ENCODE results near the gene ANKRD34C. TPM values are rescaled to one million over a fixed set of nuclear protein-coding genes. Genes with fewer than 3 reads are reported as not detected.

Gene ANKRD34C
- total RNA-seq, 1 experiment from 2014 or later: not detected

DNA sequence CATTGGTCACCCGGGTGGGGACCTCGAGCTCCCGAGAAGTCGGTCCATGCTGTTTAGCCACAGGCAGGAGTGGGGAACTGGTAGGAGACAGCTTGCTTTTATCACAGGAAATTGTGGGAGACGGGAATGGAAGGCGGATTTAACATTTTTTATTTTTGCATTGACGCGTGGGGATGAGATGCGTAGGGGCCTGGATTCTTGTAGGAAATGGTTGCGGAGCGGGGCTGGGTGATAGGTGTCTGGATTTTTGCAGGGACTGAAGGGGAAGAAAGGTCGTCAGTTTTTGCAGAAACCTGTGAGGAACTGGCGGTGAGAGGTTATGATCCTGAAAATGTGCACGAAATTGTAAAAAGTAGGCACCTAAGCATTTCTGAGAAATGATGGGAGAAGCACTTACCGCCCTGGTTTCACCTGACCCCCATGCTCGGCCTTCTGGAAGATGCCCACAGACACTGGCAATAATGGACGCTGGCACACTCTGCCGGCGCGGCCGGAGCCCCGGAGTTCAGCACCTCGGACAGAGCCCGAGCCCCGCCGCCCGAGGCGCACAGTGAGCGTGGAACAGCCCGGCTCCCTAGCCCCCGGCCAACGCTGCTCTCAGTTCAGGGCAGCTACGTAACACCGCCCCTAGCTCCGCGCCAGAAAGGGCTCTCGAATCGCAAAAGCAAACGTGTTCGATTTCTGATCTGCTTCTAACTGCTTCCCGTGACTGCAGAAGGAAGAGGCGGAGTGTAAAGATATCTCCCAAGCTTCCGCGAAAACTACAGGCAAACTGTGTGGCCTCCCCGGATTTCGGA is 928 bp downstream of the ANKRD34C start (continued):
- TF ChIP-seq ZNF425 (CRISPR knock-in tag; conservative IDR thresholded peaks at IDR 0.05) (no peak), TP53 (CRISPR knock-in tag; IDR thresholded peaks at IDR 0.05) (no peak), ZNF263 (CRISPR knock-in tag; IDR thresholded peaks at IDR 0.05; ENCODE audit: low read depth) (no peak), ARID4B (CRISPR knock-in tag; IDR thresholded peaks at IDR 0.05; ENCODE audit: borderline replicate concordance) (peak; percentile 93), NR1H2 (CRISPR knock-in tag; IDR thresholded peaks at IDR 0.05) (no peak), CREM (CRISPR knock-in tag; IDR thresholded peaks at IDR 0.05) (peak; percentile 74; the same call in 1 of the 2 replicates), ESRRA (CRISPR knock-in tag; IDR thresholded peaks at IDR 0.05; ENCODE audit: borderline replicate concordance) (peak; percentile 51; the same call in 1 of the 2 replicates), TEAD4 (CRISPR knock-in tag; IDR thresholded peaks at IDR 0.05) (no peak), ETV6 (CRISPR knock-in tag; IDR thresholded peaks at IDR 0.05) (peak; percentile 89), SMAD3 (CRISPR knock-in tag; IDR thresholded peaks at IDR 0.05; ENCODE audit: borderline replicate concordance) (no peak; the same call in 1 of the 2 replicates), ZNF121 (CRISPR knock-in tag; IDR thresholded peaks at IDR 0.05) (no peak), OVOL2 (CRISPR knock-in tag; IDR thresholded peaks at IDR 0.05; ENCODE audit: borderline replicate concordance) (no peak), NR3C1 (CRISPR knock-in tag; conservative IDR thresholded peaks at IDR 0.05; ENCODE audit: low read depth) (no peak), GTF2I (CRISPR knock-in tag; conservative IDR thresholded peaks at IDR 0.05) (no peak), PRRX2 (CRISPR knock-in tag; IDR thresholded peaks at IDR 0.05) (no peak), ZNF232 (CRISPR knock-in tag; IDR thresholded peaks at IDR 0.05) (peak; percentile 88; the same call in 1 of the 2 replicates), MYBL2 (CRISPR knock-in tag; IDR thresholded peaks at IDR 0.05) (no peak), TEAD1 (CRISPR knock-in tag; IDR thresholded peaks at IDR 0.05) (peak; percentile 85), SOX15 (CRISPR knock-in tag; IDR thresholded peaks at IDR 0.05) (no peak), FOXP1 (CRISPR knock-in tag; IDR thresholded peaks at IDR 0.05; ENCODE audit: borderline replicate concordance) (peak; percentile 74; the same call in 1 of the 2 replicates), SMAD4 (CRISPR knock-in tag; IDR thresholded peaks at IDR 0.05) (no peak)
- TF ChIP-seq, protein P1, sequence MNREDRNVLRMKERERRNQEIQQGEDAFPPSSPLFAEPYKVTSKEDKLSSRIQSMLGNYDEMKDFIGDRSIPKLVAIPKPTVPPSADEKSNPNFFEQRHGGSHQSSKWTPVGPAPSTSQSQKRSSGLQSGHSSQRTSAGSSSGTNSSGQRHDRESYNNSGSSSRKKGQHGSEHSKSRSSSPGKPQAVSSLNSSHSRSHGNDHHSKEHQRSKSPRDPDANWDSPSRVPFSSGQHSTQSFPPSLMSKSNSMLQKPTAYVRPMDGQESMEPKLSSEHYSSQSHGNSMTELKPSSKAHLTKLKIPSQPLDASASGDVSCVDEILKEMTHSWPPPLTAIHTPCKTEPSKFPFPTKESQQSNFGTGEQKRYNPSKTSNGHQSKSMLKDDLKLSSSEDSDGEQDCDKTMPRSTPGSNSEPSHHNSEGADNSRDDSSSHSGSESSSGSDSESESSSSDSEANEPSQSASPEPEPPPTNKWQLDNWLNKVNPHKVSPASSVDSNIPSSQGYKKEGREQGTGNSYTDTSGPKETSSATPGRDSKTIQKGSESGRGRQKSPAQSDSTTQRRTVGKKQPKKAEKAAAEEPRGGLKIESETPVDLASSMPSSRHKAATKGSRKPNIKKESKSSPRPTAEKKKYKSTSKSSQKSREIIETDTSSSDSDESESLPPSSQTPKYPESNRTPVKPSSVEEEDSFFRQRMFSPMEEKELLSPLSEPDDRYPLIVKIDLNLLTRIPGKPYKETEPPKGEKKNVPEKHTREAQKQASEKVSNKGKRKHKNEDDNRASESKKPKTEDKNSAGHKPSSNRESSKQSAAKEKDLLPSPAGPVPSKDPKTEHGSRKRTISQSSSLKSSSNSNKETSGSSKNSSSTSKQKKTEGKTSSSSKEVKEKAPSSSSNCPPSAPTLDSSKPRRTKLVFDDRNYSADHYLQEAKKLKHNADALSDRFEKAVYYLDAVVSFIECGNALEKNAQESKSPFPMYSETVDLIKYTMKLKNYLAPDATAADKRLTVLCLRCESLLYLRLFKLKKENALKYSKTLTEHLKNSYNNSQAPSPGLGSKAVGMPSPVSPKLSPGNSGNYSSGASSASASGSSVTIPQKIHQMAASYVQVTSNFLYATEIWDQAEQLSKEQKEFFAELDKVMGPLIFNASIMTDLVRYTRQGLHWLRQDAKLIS (CRISPR knock-in tag; IDR thresholded peaks at IDR 0.05; ENCODE audit: borderline replicate concordance): no peak
- TF ChIP-seq, protein P2, sequence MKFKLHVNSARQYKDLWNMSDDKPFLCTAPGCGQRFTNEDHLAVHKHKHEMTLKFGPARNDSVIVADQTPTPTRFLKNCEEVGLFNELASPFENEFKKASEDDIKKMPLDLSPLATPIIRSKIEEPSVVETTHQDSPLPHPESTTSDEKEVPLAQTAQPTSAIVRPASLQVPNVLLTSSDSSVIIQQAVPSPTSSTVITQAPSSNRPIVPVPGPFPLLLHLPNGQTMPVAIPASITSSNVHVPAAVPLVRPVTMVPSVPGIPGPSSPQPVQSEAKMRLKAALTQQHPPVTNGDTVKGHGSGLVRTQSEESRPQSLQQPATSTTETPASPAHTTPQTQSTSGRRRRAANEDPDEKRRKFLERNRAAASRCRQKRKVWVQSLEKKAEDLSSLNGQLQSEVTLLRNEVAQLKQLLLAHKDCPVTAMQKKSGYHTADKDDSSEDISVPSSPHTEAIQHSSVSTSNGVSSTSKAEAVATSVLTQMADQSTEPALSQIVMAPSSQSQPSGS (CRISPR knock-in tag; IDR thresholded peaks at IDR 0.05; ENCODE audit: borderline replicate concordance, low read depth): no peak
- TF ChIP-seq, protein P3, sequence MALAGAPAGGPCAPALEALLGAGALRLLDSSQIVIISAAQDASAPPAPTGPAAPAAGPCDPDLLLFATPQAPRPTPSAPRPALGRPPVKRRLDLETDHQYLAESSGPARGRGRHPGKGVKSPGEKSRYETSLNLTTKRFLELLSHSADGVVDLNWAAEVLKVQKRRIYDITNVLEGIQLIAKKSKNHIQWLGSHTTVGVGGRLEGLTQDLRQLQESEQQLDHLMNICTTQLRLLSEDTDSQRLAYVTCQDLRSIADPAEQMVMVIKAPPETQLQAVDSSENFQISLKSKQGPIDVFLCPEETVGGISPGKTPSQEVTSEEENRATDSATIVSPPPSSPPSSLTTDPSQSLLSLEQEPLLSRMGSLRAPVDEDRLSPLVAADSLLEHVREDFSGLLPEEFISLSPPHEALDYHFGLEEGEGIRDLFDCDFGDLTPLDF (CRISPR knock-in tag; IDR thresholded peaks at IDR 0.05): 0 out of 2 replicates have a peak, but pooled peaks have one; percentile 46
- TF ChIP-seq, protein P4, sequence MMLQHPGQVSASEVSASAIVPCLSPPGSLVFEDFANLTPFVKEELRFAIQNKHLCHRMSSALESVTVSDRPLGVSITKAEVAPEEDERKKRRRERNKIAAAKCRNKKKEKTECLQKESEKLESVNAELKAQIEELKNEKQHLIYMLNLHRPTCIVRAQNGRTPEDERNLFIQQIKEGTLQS (CRISPR knock-in tag; conservative IDR thresholded peaks at IDR 0.05): no peak

Data from WTC11 (cell line).